Measurements from ENCODE around the gene DLEC1. TPM values are rescaled to one million over a fixed set of nuclear protein-coding genes. Genes with fewer than 3 reads are reported as not detected.
A peak's percentile ranks its signal among the peaks of the same experiment; 100 is the strongest.

DLEC1 gene
- polyA plus RNA-seq, 1 experiment = 0.04 TPM

DNA sequence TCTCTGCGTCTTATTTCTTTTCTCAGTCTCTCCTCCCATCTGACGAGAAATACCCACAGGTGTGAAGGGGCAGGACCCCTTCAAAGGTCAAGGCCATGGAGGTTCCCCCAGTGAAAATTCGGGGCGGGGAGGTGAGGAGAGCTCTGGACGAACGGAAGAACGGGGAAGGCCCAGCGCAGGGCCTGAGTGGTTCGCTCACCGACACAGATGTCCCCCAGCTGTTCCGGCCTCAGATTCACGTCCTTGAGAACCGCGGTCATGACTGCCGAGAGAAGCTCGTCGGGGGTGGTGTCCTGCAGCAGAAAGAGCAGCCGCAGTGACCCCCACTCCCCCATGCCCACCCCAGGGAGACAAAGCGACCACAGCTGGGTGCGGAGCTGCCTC, 97.4 kb downstream of the DLEC1 start:
- TF ChIP-seq, protein P1, sequence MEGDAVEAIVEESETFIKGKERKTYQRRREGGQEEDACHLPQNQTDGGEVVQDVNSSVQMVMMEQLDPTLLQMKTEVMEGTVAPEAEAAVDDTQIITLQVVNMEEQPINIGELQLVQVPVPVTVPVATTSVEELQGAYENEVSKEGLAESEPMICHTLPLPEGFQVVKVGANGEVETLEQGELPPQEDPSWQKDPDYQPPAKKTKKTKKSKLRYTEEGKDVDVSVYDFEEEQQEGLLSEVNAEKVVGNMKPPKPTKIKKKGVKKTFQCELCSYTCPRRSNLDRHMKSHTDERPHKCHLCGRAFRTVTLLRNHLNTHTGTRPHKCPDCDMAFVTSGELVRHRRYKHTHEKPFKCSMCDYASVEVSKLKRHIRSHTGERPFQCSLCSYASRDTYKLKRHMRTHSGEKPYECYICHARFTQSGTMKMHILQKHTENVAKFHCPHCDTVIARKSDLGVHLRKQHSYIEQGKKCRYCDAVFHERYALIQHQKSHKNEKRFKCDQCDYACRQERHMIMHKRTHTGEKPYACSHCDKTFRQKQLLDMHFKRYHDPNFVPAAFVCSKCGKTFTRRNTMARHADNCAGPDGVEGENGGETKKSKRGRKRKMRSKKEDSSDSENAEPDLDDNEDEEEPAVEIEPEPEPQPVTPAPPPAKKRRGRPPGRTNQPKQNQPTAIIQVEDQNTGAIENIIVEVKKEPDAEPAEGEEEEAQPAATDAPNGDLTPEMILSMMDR (IDR thresholded peaks at IDR 0.05; ENCODE audit: low read depth, low read length) = no peak
- Histone ChIP-seq H3K27ac (ENCODE audit: low read depth, low read length) (peak overlapping the region; percentile 61), H3K4me3 (ENCODE audit: low read depth, low read length) (peak overlapping the region; percentile 88), H3K27me3 (ENCODE audit: control insufficient read depth, insufficient read depth, low read length) (no peaks in the 10 kb centered on the region), H3K9me3 (ENCODE audit: control insufficient read depth, insufficient read depth, low read length) (no peaks in the 10 kb centered on the region; the same call in 1 of the 2 replicates)
- peak; percentile 8 for DNase-seq (ENCODE audit: low read depth, low spot score)
- CTCF ChIA-PET = interaction anchor here (1.0 to 2.6 kb wide), 5 partner anchors 111 to 360 kb away, joined by 3 to 13 read pairs (median 8); partner anchors contain the start of genes EXOG and XYLB
- POLR2A ChIA-PET = interaction anchor here (1.1 to 2.2 kb wide), 4 partner anchors 8 to 111 kb away, joined by 3 to 27 read pairs (median 5); partner anchors contain the start of gene OXSR1

DNA sequence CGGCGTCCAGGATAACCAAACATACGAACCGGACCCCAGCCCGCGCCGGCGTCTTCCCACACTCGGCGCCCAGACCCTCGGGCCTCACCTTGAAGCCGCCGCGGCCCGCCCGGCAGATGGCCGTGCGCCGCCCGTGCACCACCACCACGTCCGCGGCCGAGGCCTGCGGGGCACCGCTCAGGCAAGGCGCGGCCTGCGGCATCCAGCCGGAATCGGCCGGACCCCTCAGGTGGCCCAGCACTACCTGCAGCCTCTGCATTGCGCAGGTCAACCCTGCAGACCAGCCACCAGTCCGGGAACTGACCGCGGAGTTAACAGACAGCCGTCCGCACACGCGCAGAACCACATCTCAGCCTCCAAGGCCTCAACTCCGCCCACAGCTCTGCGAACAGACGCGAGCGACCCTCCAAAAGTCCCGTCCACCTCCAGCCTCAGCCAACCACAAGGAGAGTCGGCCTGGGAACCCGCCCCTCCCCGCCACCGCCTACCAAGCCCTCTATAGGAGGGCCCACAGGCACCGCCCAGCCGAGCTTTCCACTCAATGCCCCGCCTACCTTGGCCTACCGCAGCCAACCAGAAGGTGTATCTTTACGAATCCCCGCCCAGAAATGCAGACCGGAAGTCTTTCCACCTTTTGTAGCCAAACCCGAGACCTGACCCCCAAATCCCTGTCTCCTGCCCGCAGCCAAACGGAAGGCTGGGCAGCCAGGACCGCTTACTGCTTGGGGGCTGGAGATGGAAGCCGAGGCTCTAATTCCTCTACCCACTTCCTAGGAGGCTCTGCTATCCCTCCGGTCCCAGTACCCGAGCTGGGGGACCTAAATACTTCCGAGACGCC, 98.0 kb downstream of the DLEC1 start, which contains the start of gene ACAA1:
Gene ACAA1, minus strand, starts transcription at position 351 of the 838 bp plus-strand sequence. Its CDS starts 92 bp downstream, at position 259.
- Histone ChIP-seq H3K27me3 (ENCODE audit: control insufficient read depth, insufficient read depth, low read length) (no peaks in the 10 kb centered on the region), H3K9me3 (ENCODE audit: control insufficient read depth, insufficient read depth, low read length) (no peaks in the 10 kb centered on the region; the same call in 1 of the 2 replicates), H3K27ac (ENCODE audit: low read depth, low read length) (peak within 1 kb of the TSS; percentile 89), H3K4me3 (ENCODE audit: low read depth, low read length) (peak within 1 kb of the TSS; percentile 88)
- ChIA-PET POLR2A (interaction anchor here (1.0 to 2.2 kb wide), 6 partner anchors 9 to 119 kb away, joined by 3 to 27 read pairs (median 4); partner anchors contain the start of gene OXSR1), CTCF (interaction anchor here (0.6 to 2.6 kb wide), 6 partner anchors 110 to 360 kb away, joined by 3 to 13 read pairs (median 6); partner anchors contain the start of genes EXOG and XYLB)
- TF ChIP-seq, protein P1 (IDR thresholded peaks at IDR 0.05; ENCODE audit: low read depth, low read length) = no peak
- peak; percentile 97 for DNase-seq (ENCODE audit: low read depth, low spot score)

DNA sequence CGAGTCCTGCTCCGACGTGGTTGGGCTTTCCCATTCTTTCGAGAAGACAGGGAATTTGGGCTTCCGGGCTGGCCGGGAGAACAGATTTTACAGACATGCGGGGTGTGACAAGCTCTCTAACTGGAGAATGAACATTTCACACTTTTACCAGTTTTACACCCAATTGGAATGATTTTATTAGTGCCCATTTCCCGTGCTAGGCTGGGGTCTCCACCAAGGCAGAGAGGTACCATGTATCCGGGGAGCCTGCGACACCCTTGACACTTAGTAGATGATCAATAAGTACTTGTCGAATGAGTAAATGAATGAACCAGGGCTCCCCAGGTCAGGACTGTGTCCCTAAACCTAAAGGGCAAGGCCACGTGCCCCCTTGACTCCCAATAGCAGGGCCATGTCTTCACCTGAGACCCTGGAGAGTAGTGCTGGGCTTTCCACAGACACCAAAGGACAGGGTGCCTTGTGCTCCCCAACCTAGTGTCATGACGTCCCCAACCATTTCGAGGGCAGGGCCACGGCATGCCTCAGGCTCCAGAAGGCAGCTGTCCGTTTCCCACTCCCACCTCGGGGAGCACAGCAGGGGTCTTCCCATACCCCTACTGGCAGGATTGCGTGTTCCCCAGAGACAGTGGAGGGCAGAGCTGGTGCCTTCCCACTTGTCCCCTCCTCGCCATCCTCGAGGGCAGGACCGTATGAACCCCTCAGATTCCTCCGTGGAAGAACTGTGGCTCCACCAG, 98.8 kb downstream of the DLEC1 start:
- H3K4me3 ChIP-seq (ENCODE audit: low read depth, low read length) = peak overlapping the region; percentile 85
- POLR2A ChIA-PET = interaction anchor here (1.0 to 2.2 kb wide), 5 partner anchors 10 to 119 kb away, joined by 3 to 27 read pairs (median 5); partner anchors contain the start of gene OXSR1
- CTCF ChIA-PET = interaction anchor here (0.6 to 2.6 kb wide), 5 partner anchors 110 to 343 kb away, joined by 3 to 13 read pairs (median 8); partner anchors contain the start of gene XYLB
- H3K9me3 ChIP-seq (ENCODE audit: control insufficient read depth, insufficient read depth, low read length) = no peaks in the 10 kb centered on the region; the same call in 1 of the 2 replicates
- no peak for DNase-seq (ENCODE audit: low read depth, low spot score)
- no peaks in the 10 kb centered on the region for H3K27me3 ChIP-seq (ENCODE audit: control insufficient read depth, insufficient read depth, low read length)
- H3K27ac ChIP-seq (ENCODE audit: low read depth, low read length) = peak overlapping the region; percentile 89
- TF ChIP-seq, protein P1 (IDR thresholded peaks at IDR 0.05; ENCODE audit: low read depth, low read length) = no peak

DNA sequence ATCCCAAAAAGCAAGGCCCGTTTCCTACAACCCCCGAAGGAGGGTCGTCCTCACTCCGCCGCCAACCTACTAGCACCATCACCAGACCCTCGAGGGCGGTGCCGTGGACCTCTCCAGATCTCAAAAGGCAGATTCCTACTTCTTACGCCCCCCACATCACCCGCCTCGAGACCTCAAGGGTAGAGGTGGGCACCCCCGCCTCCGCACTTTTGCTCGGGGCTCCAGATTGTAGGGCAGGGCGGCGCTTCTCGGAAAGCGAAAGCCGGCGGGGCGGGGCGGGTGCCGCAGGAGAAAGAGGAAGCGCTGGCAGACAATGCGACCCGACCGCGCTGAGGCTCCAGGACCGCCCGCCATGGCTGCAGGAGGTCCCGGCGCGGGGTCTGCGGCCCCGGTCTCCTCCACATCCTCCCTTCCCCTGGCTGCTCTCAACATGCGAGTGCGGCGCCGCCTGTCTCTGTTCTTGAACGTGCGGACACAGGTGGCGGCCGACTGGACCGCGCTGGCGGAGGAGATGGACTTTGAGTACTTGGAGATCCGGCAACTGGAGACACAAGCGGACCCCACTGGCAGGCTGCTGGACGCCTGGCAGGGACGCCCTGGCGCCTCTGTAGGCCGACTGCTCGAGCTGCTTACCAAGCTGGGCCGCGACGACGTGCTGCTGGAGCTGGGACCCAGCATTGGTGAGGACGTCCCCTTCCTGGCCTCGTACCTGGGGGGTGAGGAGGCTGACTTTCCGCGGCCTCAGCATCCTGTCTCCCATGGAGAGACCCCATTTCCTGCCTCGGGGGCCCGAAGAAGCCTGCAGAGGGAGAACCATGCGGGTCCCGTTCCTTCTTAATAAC, 99.6 kb downstream of the DLEC1 start, which contains the start of gene MYD88:
Gene MYD88, plus strand, starts transcription at position 313 of the 842 bp plus-strand sequence. Its CDS starts 40 bp downstream, at position 353.
- TF ChIP-seq, protein P1 (IDR thresholded peaks at IDR 0.05; ENCODE audit: low read depth, low read length) = no peak; the same call in 1 of the 2 replicates
- H3K27ac ChIP-seq (ENCODE audit: low read depth, low read length) = peak within 1 kb of the TSS; percentile 89
- no peaks in the 10 kb centered on the region; the same call in 1 of the 2 replicates for H3K9me3 ChIP-seq (ENCODE audit: control insufficient read depth, insufficient read depth, low read length)
- H3K4me3 ChIP-seq (ENCODE audit: low read depth, low read length) = peak within 1 kb of the TSS; percentile 85
- DNase-seq (ENCODE audit: low read depth, low spot score) = no peak
- ChIA-PET POLR2A (no interaction called here), CTCF (interaction anchor here (1.5 to 2.6 kb wide), 2 partner anchors 160 to 208 kb away, joined by 3 to 13 read pairs; partner anchors contain the start of gene XYLB)
- no peaks in the 10 kb centered on the region for H3K27me3 ChIP-seq (ENCODE audit: control insufficient read depth, insufficient read depth, low read length)
